Measurements from ENCODE around the gene NDRG4.

The NDRG4 gene, protein sequence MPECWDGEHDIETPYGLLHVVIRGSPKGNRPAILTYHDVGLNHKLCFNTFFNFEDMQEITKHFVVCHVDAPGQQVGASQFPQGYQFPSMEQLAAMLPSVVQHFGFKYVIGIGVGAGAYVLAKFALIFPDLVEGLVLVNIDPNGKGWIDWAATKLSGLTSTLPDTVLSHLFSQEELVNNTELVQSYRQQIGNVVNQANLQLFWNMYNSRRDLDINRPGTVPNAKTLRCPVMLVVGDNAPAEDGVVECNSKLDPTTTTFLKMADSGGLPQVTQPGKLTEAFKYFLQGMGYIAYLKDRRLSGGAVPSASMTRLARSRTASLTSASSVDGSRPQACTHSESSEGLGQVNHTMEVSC

DNA sequence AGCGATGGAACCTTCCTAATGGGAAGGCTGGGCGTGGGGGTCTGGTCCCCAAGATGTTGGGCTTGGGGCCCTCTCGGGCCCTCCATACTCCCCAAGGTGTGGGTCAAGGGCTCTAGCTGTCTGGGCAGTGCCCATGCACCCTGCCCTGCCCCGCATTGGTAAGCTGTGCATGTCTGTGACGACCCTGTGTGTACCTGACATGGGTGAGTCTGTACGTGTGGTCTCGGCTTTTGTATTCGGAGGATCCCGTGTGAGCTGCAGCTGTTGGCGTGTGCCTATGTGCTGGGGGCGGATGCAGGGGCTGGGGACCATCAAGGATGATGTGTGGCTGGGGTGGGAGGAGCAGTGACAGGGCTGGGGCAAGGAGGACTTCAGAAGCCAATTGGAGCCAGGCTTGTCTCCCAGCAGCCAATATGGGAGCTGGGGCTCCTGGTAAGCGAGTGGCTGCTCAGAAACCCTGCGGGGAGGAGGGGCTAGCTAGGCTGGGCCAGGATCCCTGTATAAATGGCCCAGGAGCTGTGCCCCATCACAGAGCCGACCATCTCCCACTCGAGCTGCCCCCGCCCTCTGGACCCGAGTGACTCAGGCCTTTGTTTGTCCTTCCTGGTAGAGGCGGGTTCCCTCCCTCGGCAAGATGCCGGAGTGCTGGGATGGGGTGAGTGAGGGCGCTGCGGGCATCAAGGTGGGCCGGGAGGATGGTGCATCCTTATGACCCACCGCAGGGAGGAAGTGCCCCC is at the start of gene NDRG4:
Gene NDRG4, plus strand, starts transcription at position 529 of the 737 bp plus-strand sequence. Its CDS starts 106 bp downstream, at position 635.
- DNase-seq = peak; percentile 17

- DNase-seq = no peak
Observed at GRCh38 chr16:58450590-58450989, 49.4 kb upstream of the NDRG4 start.

GRCh38 chr16:58451265-58451689 is 48.7 kb upstream of the NDRG4 start:
- DNase-seq = no peak

- no peak for DNase-seq
Observed at GRCh38 chr16:58451945-58452401, 48.0 kb upstream of the NDRG4 start.

DNA sequence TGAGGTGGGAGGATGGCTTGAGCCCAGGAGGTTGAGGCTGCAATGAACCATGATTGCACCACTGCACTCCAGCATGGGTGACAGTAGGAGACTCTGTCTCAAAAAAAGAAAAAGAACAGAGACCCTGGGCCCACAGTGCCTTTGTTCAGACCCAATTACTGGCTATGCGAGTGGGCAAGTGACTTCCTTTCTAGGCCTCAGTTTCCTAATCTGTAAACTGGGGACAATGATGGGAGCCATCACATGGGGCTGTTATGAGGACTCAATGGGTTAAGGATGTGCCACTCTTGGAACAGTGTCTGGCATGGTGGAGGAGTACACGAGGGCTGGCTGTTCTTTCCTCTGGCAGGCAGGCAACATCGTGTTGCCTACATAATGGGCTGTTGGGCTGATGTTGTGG is 47.3 kb upstream of the NDRG4 start:
- DNase-seq = no peak

- DNase-seq = no peak
Observed at GRCh38 chr16:58454178-58454577, 45.8 kb upstream of the NDRG4 start.

DNA sequence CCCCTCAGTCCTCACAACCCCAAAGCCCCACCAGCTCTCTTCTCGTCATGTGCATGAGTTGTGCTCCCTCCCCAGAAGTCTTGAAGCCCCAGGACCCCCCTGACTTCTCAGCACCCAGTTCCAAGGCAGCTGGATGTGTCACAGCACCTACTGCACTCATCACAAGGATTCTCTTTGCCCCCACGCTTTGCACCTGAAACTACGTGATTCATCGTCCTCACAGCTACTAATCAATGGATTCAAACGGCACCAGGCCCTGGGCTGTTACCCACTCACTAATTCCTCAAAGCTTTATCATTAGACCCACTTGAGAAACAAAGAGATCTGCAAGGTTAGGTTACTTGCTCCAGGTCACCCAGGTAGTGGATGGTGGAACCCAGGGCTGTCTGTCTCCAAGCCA is 45.1 kb upstream of the NDRG4 start:
- DNase-seq = no peak

GRCh38 chr16:58455750-58456149 is 44.2 kb upstream of the NDRG4 start:
- DNase-seq = no peak

DNA sequence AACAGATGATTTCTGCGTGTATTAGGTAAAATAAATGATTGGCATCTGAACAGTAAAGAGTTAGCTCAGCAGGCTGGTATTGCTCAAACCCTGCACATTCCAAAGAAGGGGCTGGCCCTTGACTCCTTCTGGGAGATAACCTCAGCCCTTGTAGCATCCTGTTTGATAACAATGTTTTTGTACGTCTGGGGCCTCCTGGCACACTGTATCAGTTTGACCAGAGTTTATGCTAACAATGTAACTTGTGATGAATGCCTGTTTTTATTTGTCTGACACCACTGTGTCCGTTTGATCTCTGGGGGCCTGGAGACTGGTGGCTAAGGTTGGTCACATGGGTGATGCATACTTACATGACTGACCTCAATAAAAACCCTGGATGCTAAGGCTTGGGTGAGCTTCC is 43.8 kb upstream of the NDRG4 start:
- no peak for DNase-seq

- no peak for DNase-seq
Observed at GRCh38 chr16:58458606-58459343, 41.2 kb upstream of the NDRG4 start.

GRCh38 chr16:58459344-58460218 is 40.4 kb upstream of the NDRG4 start:
- peak; percentile 56 for DNase-seq

DNA sequence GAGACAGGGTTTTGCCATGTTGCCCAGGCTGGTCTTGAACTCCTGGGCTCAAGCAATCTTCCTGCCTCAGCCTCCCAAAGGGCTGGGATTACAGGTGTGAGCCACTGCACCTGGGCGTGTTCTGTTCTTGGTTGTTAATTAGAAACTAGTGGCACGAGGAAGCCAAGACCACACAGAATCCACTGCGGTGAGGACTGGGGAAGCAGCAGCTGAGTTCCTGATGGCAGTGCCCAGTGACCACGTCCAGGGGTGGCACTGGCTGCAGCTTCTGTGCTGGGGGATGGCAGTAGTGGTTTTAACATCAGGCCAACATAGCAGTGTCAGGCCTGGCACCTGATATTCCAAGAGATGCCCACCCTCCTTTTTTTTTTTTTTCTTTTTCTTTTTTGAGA is 39.7 kb upstream of the NDRG4 start:
- DNase-seq = no peak

- DNase-seq = no peak
Observed at GRCh38 chr16:58461056-58461455, 38.9 kb upstream of the NDRG4 start.

DNA sequence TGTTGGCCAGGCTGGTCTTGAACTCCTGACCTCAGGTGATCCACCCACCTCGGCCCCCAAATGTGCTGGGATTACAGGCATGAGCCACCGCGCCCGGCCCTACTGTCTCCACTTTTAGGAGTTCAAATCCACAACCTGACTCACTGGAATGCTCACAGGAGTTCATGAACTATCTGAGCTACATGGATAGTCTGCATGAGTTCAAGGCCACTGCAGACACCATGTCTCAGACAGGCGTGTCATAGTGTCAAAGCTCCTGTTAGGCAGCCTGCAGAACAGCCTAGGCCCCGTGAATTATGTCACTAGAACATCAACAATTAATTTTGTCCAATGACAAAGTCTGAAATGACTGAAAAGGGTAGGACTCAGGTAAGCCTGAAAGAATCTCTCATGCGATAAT is 38.3 kb upstream of the NDRG4 start:
- no peak for DNase-seq

- no peak for DNase-seq
Observed at GRCh38 chr16:58462089-58462488, 37.9 kb upstream of the NDRG4 start.

GRCh38 chr16:58462499-58462996 is 37.4 kb upstream of the NDRG4 start:
- no peak for DNase-seq

DNA sequence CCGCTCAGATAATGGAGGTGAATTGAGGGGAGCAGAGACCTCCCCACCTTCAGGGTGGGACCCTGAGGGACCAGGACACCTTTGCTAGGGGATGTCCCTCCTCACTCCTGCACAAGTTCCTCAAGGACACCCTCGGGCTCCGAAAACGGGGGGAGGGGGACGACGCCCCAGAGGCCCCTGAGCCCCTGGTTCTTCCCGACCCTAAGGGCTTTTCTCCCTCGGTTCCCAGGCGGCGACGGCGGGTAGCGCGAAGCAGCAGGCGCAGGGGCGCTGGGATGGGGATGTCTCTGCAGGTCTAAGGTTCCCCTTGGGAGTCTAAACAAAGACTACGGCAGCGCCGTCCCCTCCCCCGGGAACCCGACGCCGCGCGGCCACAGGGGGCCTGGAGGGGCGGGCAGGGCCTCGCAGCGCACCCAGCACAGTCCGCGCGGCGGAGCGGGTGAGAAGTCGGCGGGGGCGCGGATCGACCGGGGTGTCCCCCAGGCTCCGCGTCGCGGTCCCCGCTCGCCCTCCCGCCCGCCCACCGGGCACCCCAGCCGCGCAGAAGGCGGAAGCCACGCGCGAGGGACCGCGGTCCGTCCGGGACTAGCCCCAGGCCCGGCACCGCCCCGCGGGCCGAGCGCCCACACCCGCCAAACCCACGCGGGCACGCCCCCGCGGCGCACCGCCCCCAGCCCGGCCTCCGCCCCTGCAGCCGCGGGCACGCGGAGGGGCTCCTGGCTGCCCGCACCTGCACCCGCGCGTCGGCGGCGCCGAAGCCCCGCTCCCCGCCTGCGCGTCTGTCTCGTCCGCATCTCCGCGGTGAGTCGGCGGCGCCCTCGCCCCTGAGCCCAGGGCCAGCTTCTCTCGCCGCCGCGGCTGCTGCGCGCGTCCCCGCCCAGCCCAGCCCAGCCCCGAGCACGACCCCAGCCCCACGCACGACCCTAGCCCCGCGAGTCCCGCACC is 36.7 kb upstream of the NDRG4 start:
- peak; percentile 7 for DNase-seq

DNA sequence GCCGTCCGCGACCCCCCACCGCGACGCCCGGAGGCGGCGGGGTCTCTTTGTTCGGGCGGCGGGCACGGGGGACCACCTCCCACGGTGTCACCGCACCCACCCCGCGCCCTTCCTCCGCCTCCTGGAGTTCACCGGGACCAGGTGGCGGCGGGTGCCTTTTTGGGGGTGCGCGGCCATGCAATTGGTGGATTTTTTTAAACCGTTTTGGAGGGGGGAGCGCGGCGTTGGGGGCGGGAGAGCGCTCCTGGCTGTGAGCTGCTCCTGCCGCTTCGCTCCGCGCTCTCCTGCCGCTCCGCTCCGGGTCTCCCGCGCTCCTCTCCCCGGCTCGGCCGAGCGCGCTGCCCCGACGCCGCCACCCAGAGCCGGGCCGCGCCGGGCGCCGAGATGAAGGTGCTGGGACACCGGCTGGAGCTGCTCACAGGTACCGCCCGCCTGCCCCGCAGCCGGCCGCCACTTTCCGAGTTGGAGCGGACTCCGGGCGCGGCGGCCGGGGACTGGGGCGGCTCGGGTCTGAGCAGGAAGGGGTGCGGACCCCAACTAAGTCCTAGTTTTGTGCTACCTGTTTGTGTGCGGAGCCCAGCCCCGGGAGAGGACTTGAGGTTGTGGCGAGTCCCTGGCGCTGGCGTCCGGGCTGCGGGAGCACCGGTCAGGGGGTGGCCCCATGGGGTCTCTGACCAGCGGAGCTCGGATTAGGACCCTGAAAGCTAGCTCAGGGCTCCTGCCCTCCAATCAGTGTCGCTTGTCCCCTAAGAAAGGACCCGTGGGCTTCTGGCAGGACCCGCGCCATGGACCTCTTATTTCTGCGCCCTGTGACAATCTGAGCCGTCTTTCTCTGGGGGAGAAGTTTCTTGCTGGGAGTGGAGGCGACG is 35.7 kb upstream of the NDRG4 start:
- DNase-seq = no peak

DNA sequence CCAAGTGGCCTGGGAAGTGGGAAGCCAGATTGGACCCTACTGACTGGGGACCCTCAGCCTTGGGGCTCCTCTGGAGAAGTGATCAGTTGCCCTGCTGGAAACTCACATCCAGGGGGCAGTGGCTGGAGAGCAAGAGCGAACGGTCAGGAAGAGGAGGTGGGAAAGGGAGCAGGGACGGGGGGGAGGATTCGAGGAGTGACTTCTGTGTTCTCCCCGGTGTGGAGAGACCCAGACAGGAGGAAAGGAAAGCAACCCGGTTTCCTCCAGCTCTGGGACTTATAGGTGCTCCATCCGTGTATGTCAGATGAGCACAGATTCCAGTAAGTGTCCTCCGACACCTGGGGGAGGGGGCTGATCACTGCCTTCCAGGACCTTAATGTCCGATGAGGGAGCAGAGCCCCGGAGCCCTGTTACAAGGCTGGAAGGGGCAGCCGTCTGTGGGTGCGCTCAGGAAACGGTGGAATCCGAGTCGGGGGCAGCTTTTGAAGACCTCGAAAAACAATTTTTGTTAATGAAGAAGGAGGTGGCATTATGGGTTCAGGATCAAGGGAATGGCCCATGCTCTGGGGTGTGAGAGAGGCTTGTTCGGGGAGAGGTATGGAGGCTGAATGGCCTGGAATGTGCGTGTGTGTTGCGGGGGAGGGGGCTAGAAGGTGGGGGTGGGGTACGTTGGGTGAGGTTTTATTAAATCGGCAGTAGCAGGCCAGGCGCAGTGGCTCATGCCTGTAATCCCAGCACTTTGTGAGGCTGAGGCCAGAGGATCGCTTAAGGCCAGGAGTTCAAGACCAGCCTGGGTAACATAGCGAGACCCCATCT is 34.8 kb upstream of the NDRG4 start:
- no peak for DNase-seq
